Stimulated activated naive CD4-positive, alpha-beta T cell (primary cell): ENCODE measurements around the gene SKA1.
"Not testable (repeated sequence)": the region's sequence is repeated elsewhere in the genome, so short reads cannot be mapped to it uniquely, and the experiment has no call there.

Experiments used
- DNase-seq, 6 experiments: peaks; one replicate each; lab custom pipeline; 2025; lab: John Stamatoyannopoulos, UW

Gene SKA1

DNA sequence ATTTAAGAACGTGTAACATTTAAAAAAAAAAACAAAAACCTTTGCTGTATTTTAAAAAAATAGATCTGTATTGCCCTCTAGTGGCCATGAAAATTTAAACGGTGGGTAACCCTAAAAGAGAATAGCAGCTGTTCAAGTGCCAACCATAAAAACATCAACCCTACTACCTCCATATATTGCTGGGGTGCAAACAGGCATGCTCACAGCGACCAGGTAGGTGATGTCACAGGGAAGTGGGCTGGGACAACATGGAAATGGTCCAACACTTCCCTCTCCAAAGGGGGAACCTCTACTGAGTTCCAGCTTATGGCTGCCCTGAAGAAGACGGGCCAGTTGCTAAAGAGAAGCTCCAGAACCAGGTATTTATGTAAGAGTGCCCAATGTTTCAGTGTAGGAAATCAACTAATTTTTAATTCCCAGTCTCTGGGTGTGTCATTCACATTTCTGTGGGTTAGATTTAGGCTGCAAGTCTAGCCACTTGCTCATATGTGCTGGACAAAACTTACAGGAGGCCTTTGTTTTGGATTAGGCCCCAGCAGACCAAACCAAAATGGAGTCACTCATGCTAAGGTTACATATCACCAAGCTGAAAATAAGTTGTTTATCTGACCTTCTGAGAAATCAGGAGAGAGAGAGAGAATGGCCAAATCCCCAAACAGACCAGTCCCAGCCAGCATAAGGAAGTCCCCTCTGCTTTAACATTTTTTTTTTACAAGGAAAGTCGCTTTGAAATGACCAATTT, 54.5 kb downstream of the SKA1 start:
- peak in 2 of 6 experiments; percentile 8 to 9 for DNase-seq

DNA sequence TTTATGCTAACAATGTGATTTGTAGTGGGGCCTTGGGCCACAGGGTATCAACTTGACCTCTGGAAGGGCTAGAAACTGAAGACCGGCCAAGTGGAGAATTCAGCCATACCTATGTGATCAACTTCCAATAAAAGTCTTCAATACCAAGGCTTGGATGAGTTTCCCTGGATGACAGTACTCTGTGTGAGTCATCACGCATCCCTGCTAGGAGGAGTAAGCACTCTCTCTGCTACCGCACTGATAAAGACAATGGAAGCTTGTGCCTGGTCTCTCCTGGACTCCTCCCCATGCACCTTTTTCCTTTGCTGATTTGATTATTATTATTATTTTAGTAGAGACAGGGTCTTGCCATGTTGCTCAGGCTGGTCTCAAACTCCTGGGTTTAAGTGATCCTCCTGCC, 58.1 kb downstream of the SKA1 start:
- DNase-seq = no peak

DNA sequence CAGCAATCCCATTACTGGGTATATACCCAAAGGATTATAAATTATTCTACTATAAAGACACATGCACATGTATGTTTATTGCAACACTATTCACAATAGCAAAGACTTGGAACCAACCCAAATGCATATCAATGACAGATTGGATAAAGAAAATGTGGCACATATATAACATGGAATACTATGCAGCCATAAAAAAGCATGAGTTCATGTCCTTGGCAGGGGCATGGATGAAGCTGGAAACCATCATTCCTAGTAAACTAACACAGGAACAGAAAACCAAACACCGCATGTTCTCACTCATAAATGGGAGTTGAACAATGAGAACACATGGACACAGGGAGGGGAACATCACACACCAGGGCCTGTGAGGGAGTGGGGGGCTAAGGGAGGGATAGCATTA, 61.9 kb downstream of the SKA1 start:
- DNase-seq = not testable (repeated sequence)

DNA sequence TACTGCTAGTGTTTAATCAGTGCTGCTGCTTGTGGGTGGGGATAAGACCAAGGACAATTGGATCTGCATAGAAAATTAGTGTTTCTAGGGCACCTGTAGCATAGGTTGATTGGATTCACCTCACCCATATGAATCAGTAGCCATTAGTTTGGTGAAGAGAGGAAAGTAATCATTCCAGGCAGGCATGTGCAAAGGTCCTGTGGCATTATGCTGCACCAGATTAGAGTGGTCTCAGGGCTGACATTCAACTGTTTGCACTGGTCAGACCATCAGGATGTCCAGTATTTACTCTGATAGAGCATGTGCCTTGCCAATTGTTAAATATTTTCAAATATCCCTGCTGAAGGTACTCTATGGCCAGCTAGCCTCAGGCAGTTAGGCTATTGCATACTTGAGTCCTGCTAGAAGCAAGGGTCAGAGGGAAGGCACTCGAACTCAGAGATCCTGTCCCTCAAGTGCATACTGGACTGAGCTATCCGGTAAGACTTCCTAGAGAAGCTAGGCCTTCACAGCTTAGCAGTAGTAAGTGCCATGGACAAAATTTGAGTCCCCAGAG, 64.7 kb downstream of the SKA1 start:
- DNase-seq = no peak

DNA sequence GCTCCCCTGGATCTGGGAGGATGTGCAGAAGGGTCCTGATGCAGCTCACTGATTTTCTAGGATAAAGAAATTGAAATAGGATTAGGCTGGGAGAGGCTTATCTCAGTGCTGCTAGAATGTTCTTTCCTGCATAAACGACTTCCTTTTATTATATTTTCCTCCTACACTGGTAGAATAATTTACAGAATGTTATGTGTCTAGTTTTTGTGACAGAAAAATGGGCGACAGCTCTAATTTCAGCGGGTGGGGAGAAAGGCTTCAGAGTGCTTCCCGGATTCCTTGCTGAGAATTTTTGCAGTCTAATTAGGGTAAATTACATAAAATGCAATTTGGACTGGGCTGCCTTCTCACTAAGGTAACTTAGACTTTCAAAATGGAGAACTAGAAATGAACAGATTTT, 66.2 kb downstream of the SKA1 start:
- DNase-seq = no peak

DNA sequence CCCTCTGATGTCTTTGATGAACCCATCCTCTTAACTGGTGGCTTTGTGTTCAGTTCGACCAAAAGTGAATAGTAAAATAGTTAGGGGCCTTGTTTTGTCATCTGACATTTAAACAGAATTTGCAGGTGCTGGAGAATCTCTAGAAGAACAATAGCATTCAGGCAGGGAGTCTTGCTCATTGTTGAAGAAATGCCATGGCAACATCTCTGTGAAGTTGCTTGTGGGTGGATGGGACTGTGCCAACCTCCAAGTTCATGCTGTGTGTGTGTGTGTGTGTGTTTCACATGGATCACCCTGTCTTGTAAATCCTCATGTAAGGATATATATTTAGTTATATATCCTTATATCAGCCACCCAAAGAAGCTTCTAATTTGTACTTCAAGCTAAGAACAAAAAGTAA, 66.7 kb downstream of the SKA1 start:
- no peak for DNase-seq
